Natural killer cell (primary cell): Measurements from ENCODE around the gene TXNL4B. TPM values are rescaled to one million over a fixed set of nuclear protein-coding genes. Genes with fewer than 3 reads are reported as not detected.
"Not testable (repeated sequence)": the region's sequence is repeated elsewhere in the genome, so short reads cannot be mapped to it uniquely, and the experiment has no call there.

Experiments used
- ATAC-seq, 3 donors: fragments of 150-1000 bp in 2 of 3; fragments of 200-7000 bp in 1 of 3; cut with Tn5 transposase; 1 replicate in 1 of 3; 2 replicates in 2 of 3; pipeline ENCODE4 v1.10.0; 2021; ENCODE audit warnings: mild to moderate bottlenecking in 2 of 3, moderate library complexity in 2 of 3
- DNase-seq, 2 donors: peaks; one replicate each; pipeline versions ENCODE4 v3.0.0 to v3.0.0-alpha.2; 2013 to 2021; ENCODE audit warnings: mixed read lengths in 1 of 2
- H3K27ac ChIP-seq: one replicate; pipeline ENCODE4 v1.5.1; 2013; ENCODE audit warnings: mild to moderate bottlenecking, low read length
- H3K27me3 ChIP-seq: one replicate; pipeline ENCODE4 v1.6.1; 2013; ENCODE audit warnings: low read length; ENCODE audit not compliant: control insufficient read depth, insufficient read depth
- H3K36me3 ChIP-seq: one replicate; pipeline ENCODE4 v1.6.1; 2013; ENCODE audit warnings: low read length; ENCODE audit not compliant: control insufficient read depth, insufficient read depth
- H3K4me1 ChIP-seq: one replicate; pipeline ENCODE4 v1.6.1; 2013; ENCODE audit warnings: low read length; ENCODE audit not compliant: control insufficient read depth, insufficient read depth
- H3K4me3 ChIP-seq: one replicate; pipeline ENCODE4 v1.5.1; 2013; ENCODE audit warnings: low read length
- H3K9me3 ChIP-seq: one replicate; pipeline ENCODE4 v1.6.1; 2013; ENCODE audit warnings: low read length; ENCODE audit not compliant: control insufficient read depth, insufficient read depth
- H3K27ac Mint-ChIP-seq, 2 donors: one replicate each; pipeline ENCODE4 v1.8.0; 2022; ENCODE audit warnings: mild to moderate bottlenecking in 2 of 2, mixed read lengths in 2 of 2, moderate library complexity in 1 of 2
- H3K27me3 Mint-ChIP-seq, 2 donors: one replicate each; pipeline ENCODE4 v1.8.0; 2022; ENCODE audit warnings: low read depth in 2 of 2, mixed read lengths in 2 of 2
- H3K36me3 Mint-ChIP-seq: one replicate; pipeline ENCODE4 v1.8.0; 2022; ENCODE audit warnings: mixed read lengths
- H3K4me1 Mint-ChIP-seq, 2 donors: one replicate each; pipeline ENCODE4 v1.8.0; 2022; ENCODE audit warnings: mixed read lengths in 2 of 2
- H3K4me3 Mint-ChIP-seq: one replicate; pipeline ENCODE4 v1.8.0; 2022; ENCODE audit warnings: mild to moderate bottlenecking, moderate library complexity, mixed read lengths
- H3K9me3 Mint-ChIP-seq, 2 donors: one replicate each; pipeline ENCODE4 v1.8.0; 2022; ENCODE audit warnings: mixed read lengths in 2 of 2
- CTCF ChIP-seq: fragments of 200-600 bp; IDR thresholded peaks from one replicate; pipeline ENCODE4 v1.8.0; 2022; ENCODE audit warnings: antibody characterized with exemption
- WGBS: methylation state at CpG from one replicate; pipeline ENCODE4 v1.1.7; 2013; ENCODE audit warnings: missing lambda C conversion rate; ENCODE audit not compliant: insufficient coverage; 5-methylcytosine and 5-hydroxymethylcytosine counted together
- intact Hi-C: fragments of 100-400 bp; cut with micrococcal nuclease; formaldehyde crosslinking; loops from one replicate; pipeline ENCODE4 v1.14.2; 2022
- total RNA-seq, 4 donors: library from RNA; stranded (reverse); fragments of 120-200 nt in 1 of 4; gene quantifications; one replicate each; pipeline versions ENCODE4 v1.2.3 to v1.2.4, GENCODE V29; 2013 to 2022

The TXNL4B gene
- total RNA-seq, 3 donors from 2014 or later (not counting 1 experiment from before 2014, with no cell fraction given): 12.1 to 13.8 (median 13.6) TPM

- DNase-seq (peak in 1 of 2 donors; percentile 58), ATAC-seq (peak in 2 of 3 donors; percentile 36 to 47)
- H3K27me3 Mint-ChIP-seq: no peaks in the 10 kb centered on the region
Observed at GRCh38 chr16:72066747-72067146, 26.7 kb downstream of the TXNL4B start.

GRCh38 chr16:72064361-72064894, 29.0 kb downstream of the TXNL4B start:
- no peaks in the 10 kb centered on the region for H3K36me3 ChIP-seq
- intact Hi-C loops: no loop called here
- H3K9me3 Mint-ChIP-seq: no peaks in the 10 kb centered on the region
- no peaks in the 10 kb centered on the region for H3K4me1 Mint-ChIP-seq
- no peak overlapping the region for H3K27ac ChIP-seq
- no peaks in the 10 kb centered on the region for H3K4me1 ChIP-seq
- TF ChIP-seq CTCF: no peak
- H3K36me3 Mint-ChIP-seq: no peaks in the 10 kb centered on the region
- H3K4me3 ChIP-seq: no peak overlapping the region
- H3K27me3 Mint-ChIP-seq: no peaks in the 10 kb centered on the region
- DNase-seq (no peak), ATAC-seq (no peak)
- H3K27me3 ChIP-seq: no peaks in the 10 kb centered on the region
- H3K27ac Mint-ChIP-seq: no peak overlapping the region
- H3K4me3 Mint-ChIP-seq: no peak overlapping the region
- no peaks in the 10 kb centered on the region for H3K9me3 ChIP-seq
- WGBS: 92% methylated on average over 10 of the region's 10 CpGs

More at GRCh38 chr16:72066747-72067146, 26.7 kb downstream of the TXNL4B start:
- Histone ChIP-seq H3K36me3 (no peaks in the 10 kb centered on the region), H3K9me3 (no peaks in the 10 kb centered on the region), H3K4me1 (no peaks in the 10 kb centered on the region), H3K4me3 (no peak overlapping the region), H3K27ac (no peak overlapping the region), H3K27me3 (no peaks in the 10 kb centered on the region)
- Mint-ChIP-seq H3K4me1 (no peaks in the 10 kb centered on the region), H3K4me3 (no peak overlapping the region), H3K36me3 (no peaks in the 10 kb centered on the region), H3K9me3 (no peaks in the 10 kb centered on the region), H3K27ac (no peak overlapping the region)
- WGBS: 20% methylated on average over 1 of the region's 1 CpG
- intact Hi-C loops: loop anchor here (1.0 kb wide), 1 partner anchor 33 kb away; no protein-coding TSS in a partner anchor
- peak; percentile 60 for TF ChIP-seq CTCF

GRCh38 chr16:72061564-72061963, 31.9 kb downstream of the TXNL4B start:
- H3K4me1 Mint-ChIP-seq: no peaks in the 10 kb centered on the region
- H3K4me3 Mint-ChIP-seq: no peak overlapping the region
- H3K27ac Mint-ChIP-seq: no peak overlapping the region
- Histone ChIP-seq H3K4me1 (no peaks in the 10 kb centered on the region), H3K27me3 (no peaks in the 10 kb centered on the region), H3K27ac (no peak overlapping the region), H3K9me3 (no peaks in the 10 kb centered on the region), H3K36me3 (no peaks in the 10 kb centered on the region), H3K4me3 (no peak overlapping the region)
- intact Hi-C loops: no loop called here
- TF ChIP-seq CTCF: no peak
- H3K36me3 Mint-ChIP-seq: no peaks in the 10 kb centered on the region
- no peaks in the 10 kb centered on the region for H3K9me3 Mint-ChIP-seq
- 83% methylated on average over 1 of the region's 1 CpG for WGBS
- DNase-seq: no peak
- no peak for ATAC-seq
- no peaks in the 10 kb centered on the region for H3K27me3 Mint-ChIP-seq

GRCh38 chr16:72060405-72060804, 33.0 kb downstream of the TXNL4B start:
- Mint-ChIP-seq H3K27me3 (no peaks in the 10 kb centered on the region), H3K4me3 (no peak overlapping the region), H3K4me1 (no peaks in the 10 kb centered on the region), H3K27ac (no peak overlapping the region), H3K9me3 (no peaks in the 10 kb centered on the region), H3K36me3 (no peaks in the 10 kb centered on the region)
- intact Hi-C loops: no loop called here
- Histone ChIP-seq H3K27me3 (no peaks in the 10 kb centered on the region), H3K27ac (no peak overlapping the region), H3K4me1 (no peaks in the 10 kb centered on the region), H3K4me3 (no peak overlapping the region), H3K36me3 (no peaks in the 10 kb centered on the region), H3K9me3 (no peaks in the 10 kb centered on the region)
- WGBS: 91% methylated on average over 9 of the region's 9 CpGs
- ATAC-seq (no peak), DNase-seq (no peak)
- no peak for TF ChIP-seq CTCF

GRCh38 chr16:72059060-72059459, 34.4 kb downstream of the TXNL4B start:
- 87% methylated on average over 3 of the region's 7 CpGs for whole genome bisulfite sequencing
- not testable (repeated sequence) for DNase-seq

More at GRCh38 chr16:72059060-72059459, 34.4 kb downstream of the TXNL4B start:
- H3K4me3 ChIP-seq, H3K27me3 ChIP-seq, H3K27me3 Mint-ChIP-seq, H3K27ac Mint-ChIP-seq, H3K4me3 Mint-ChIP-seq, H3K9me3 ChIP-seq, H3K9me3 Mint-ChIP-seq, H3K36me3 ChIP-seq, H3K36me3 Mint-ChIP-seq, H3K4me1 ChIP-seq, H3K4me1 Mint-ChIP-seq, ATAC-seq, H3K27ac ChIP-seq, intact Hi-C loops: not testable (repeated sequence)
